Mucosa of descending colon (tissue), 3 donors: ENCODE measurements around the gene DOLPP1. TPM values are rescaled to one million over a fixed set of nuclear protein-coding genes. Genes with fewer than 3 reads are reported as not detected.

ENCODE experiments used
- ATAC-seq: fragments of 200-7000 bp; cut with Tn5 transposase; one replicate; pipeline ENCODE4 v1.9.1; 2020; ENCODE audit warnings: mild to moderate bottlenecking, moderate library complexity
- DNase-seq, 3 donors: peaks; one replicate each; pipeline ENCODE4 v3.0.0-alpha.2; 2020
- H3K36me3 ChIP-seq: fragments of 200-600 bp; one replicate; pipeline ENCODE4 v1.8.0; 2021; ENCODE audit warnings: low read depth, mild to moderate bottlenecking
- H3K4me1 ChIP-seq: fragments of 200-600 bp; one replicate; pipeline ENCODE4 v1.8.0; 2021; ENCODE audit warnings: low read depth, mild to moderate bottlenecking
- H3K4me3 ChIP-seq: fragments of 200-600 bp; one replicate; pipeline ENCODE4 v1.8.0; 2021; ENCODE audit warnings: mild to moderate bottlenecking
- H3K9me3 ChIP-seq: fragments of 200-600 bp; one replicate; pipeline ENCODE4 v1.8.0; 2021; ENCODE audit warnings: mild to moderate bottlenecking
- intact Hi-C, 2 donors: fragments of 100-400 bp; cut with DNase I in 1 of 2; cut with micrococcal nuclease in 1 of 2; formaldehyde crosslinking; loops; one replicate each; pipeline versions ENCODE4 v1.11.0 to v1.11.1; 2022; cut with DNase I, micrococcal nuclease
- total RNA-seq, 3 donors: library from RNA; stranded (reverse); fragmentation: NEBNext Ultra II Directional in 2 of 3; extraction: Animal tissue kit (Norgen Biotek cat#: 25700) in 2 of 3; gene quantifications; one replicate each; pipeline versions ENCODE4 v1.2.1 to v1.2.4, GENCODE V29; 2021 to 2023
- TF ChIP-seq, protein P1 (sequence below): fragments of 200-600 bp; IDR thresholded peaks from one replicate; pipeline ENCODE4 v1.8.0; 2022; ENCODE audit warnings: antibody characterized with exemption, mild to moderate bottlenecking
- donor health status: DM: no; HTN: no; CAD: no; lungs with moderate emphysema.
- donor health status: DM: no; HTN: no; CAD: no.
- donor health status: DM: no; HTN: yes; CAD: no.

The DOLPP1 gene
- total RNA-seq, 3 donors from 2014 or later, result 27.6 to 59.7 (median 48.3) TPM

DNA sequence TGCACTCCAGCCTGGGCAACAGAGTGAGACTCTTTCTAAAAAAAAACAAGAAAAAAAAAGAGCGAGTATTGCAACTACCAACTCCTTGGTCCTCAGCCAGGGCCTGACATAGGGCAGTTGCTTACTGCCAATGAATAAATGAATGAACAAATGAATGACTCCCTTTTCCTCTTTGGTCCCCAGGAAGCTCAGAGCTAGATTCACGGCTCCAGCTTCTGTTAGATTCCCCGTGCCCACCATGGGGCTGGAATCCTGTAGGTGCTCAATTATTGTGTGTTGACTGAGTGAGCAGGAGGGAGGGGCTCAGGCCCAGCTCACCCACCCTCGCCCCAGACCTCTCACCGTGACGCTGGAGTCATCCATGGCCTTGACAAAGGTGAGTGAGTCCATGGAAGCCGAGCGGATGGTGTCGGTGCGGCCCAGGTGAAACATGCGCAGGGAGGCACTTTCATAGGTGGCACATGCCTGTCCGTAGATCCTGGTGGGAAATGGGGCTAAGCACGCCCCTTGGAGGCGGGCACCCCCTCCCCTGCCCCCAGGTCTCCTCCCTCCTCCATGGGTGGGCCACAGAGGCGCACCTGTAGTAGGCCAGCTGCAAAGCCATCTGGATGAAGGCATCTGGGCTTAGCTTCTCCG lies 16.9 kb downstream of the DOLPP1 start:
- intact Hi-C loops, result no loop called here
- ATAC-seq, result no peak
- no peaks in the 10 kb centered on the region for H3K36me3 ChIP-seq

DNA sequence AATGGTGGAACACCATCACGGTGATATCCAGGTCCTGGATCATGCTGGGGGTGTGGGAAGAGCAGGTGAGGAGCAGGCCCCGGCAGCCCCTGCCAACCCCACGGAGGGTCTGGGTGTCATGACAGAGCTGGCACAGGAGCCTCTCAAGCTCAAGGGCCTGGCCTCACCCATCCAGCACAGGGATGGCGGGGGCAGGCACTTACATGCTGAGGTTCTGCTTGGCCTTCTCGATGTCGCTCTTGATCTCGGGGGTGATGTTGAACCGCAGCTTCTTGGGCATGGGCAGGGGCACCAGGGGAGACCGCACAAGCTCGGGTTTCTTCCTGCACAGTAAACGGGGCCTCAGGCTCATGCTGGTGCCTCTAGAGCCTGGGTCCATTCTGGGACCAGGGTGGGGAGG lies 17.4 kb downstream of the DOLPP1 start:
- Histone ChIP-seq H3K4me3 (no peak overlapping the region), H3K9me3 (no peaks in the 10 kb centered on the region), H3K36me3 (no peaks in the 10 kb centered on the region), H3K4me1 (no peaks in the 10 kb centered on the region)
- TF ChIP-seq, protein P1, sequence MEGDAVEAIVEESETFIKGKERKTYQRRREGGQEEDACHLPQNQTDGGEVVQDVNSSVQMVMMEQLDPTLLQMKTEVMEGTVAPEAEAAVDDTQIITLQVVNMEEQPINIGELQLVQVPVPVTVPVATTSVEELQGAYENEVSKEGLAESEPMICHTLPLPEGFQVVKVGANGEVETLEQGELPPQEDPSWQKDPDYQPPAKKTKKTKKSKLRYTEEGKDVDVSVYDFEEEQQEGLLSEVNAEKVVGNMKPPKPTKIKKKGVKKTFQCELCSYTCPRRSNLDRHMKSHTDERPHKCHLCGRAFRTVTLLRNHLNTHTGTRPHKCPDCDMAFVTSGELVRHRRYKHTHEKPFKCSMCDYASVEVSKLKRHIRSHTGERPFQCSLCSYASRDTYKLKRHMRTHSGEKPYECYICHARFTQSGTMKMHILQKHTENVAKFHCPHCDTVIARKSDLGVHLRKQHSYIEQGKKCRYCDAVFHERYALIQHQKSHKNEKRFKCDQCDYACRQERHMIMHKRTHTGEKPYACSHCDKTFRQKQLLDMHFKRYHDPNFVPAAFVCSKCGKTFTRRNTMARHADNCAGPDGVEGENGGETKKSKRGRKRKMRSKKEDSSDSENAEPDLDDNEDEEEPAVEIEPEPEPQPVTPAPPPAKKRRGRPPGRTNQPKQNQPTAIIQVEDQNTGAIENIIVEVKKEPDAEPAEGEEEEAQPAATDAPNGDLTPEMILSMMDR, result no peak
- peak in 1 of 3 donors; percentile 38 for DNase-seq
- no peak for ATAC-seq
- intact Hi-C loops, result no loop called here

More for the DNA sequence above, 16.9 kb downstream of the DOLPP1 start:
- TF ChIP-seq, protein P1, result no peak
- Histone ChIP-seq H3K4me3 (no peak overlapping the region), H3K4me1 (no peaks in the 10 kb centered on the region), H3K9me3 (no peaks in the 10 kb centered on the region)
- peak in 1 of 3 donors; percentile 18 for DNase-seq

DNA sequence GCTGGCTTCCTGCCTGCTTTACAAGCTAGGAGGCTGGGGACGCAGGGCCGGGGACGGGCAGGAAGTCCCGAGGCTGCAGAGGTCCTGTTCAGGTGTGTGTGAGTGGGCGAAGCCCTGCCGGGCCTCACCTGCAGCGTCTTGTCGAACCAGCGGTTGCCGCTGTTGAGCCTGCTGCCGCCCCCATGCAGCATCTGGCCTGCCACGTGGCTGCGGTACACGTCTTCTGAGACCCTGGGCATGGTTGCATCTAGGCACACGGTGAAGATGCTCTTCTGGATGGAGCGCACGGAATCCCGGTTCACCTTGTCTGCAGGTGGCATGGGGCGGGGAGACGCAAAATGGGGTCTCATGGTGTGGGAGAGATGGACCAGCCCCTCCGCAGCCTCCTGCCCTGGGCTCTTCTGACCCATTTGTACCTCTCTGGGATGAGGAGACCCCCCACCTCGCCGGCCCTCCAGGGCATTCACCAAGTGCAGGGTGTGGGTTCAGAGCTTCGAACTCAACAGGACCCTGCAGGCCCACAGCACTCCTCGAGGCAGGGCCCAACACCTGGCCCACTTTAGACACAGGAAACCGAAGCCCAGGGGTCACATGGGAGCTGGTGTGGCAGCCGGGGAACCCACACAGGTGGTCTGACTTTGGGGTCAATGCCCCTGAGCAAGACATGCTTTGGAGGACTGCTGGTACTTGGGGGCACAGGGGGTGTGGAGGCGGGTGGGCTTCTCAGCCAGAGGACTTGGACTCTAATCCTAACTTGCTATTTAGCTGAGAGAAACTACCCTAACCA lies 19.7 kb downstream of the DOLPP1 start:
- TF ChIP-seq, protein P1, result no peak
- DNase-seq (no peak), ATAC-seq (no peak)
- Histone ChIP-seq H3K4me1 (no peaks in the 10 kb centered on the region), H3K4me3 (no peak overlapping the region), H3K36me3 (no peaks in the 10 kb centered on the region), H3K9me3 (no peaks in the 10 kb centered on the region)
- intact Hi-C loops, result no loop called here

DNA sequence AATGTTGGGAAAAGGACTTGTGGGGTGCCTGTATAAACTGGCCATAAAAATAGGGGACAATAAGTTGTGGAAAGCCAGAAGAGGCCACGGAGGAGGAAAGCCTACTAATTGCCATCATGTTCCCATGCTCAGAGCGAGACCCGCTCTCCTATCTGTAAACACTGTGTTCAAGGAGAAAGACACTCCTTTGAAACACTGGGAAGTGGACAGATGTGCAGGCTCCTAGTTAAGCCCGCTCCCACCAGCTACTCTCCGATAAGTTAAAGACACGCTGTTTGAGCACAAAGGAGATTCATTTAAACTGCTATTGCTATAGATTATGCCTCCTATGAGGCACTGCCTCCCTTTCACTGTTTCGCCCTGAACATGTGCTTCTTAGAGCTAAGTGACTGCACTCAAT lies 20.4 kb downstream of the DOLPP1 start:
- DNase-seq (no peak), ATAC-seq (no peak)
- intact Hi-C loops, result no loop called here
- Histone ChIP-seq H3K36me3 (no peaks in the 10 kb centered on the region), H3K4me1 (no peaks in the 10 kb centered on the region), H3K9me3 (no peaks in the 10 kb centered on the region), H3K4me3 (no peak overlapping the region)
- TF ChIP-seq, protein P1, result no peak

DNA sequence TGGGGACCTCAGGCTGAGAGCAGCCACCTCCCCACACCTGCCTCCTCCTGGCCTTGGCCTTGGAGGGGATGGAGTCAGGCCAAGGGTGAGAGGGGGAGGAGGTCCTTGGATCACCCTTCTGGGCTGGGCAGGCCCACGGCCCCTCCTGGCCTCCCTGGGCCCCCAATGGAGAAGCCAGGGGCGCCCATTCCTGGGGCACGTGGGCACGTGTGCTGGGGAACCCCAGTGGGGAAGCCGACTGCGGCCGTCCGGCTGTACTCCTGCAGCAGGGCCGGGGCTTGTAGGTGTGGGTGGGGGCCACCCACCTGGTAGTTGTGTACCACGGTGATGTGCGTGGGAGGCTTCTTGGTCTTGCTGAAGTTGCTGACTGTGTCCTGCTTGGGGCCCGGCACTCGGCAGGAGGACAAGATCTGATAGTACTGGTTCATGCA lies 21.2 kb downstream of the DOLPP1 start:
- no peaks in the 10 kb centered on the region for H3K4me1 ChIP-seq
- DNase-seq (peak in 1 of 3 donors; percentile 33), ATAC-seq (no peak)
- intact Hi-C loops, result no loop called here
- no peak overlapping the region for H3K4me3 ChIP-seq
- no peaks in the 10 kb centered on the region for H3K36me3 ChIP-seq
- TF ChIP-seq, protein P1, result no peak
- no peaks in the 10 kb centered on the region for H3K9me3 ChIP-seq
